Measurements from ENCODE around the gene LRRK2. TPM values are rescaled to one million over a fixed set of nuclear protein-coding genes. Genes with fewer than 3 reads are reported as not detected.
"Not testable (repeated sequence)": the region's sequence is repeated elsewhere in the genome, so short reads cannot be mapped to it uniquely, and the experiment has no call there.

The LRRK2 gene
- polyA plus RNA-seq, 3 donors: 4.4 to 10.0 (median 5.1) TPM

- 69 to 91% (median 90%) methylated on average over 3 of the region's 3 CpGs for WGBS, 3 donors
Measured at GRCh38 chr12:40236357-40236850, 11.6 kb downstream of the LRRK2 start.

GRCh38 chr12:40238266-40238902, 13.6 kb downstream of the LRRK2 start:
- 55 to 72% (median 71%) methylated on average over 1 of the region's 1 CpG for WGBS, 3 donors
- no peak overlapping the region for H3K27ac ChIP-seq (ENCODE audit: low read depth, low read length)

More at GRCh38 chr12:40236357-40236850, 11.6 kb downstream of the LRRK2 start:
- no peak overlapping the region for H3K27ac ChIP-seq (ENCODE audit: low read depth, low read length)

- no peak overlapping the region for H3K27ac ChIP-seq (ENCODE audit: low read depth, low read length)
- WGBS, 3 donors: 87 to 96% (median 94%) methylated on average over 5 of the region's 5 CpGs
Measured at GRCh38 chr12:40238979-40239378, 14.2 kb downstream of the LRRK2 start.

GRCh38 chr12:40240779-40241178, 16.0 kb downstream of the LRRK2 start:
- WGBS, 3 donors: 96 to 98% (median 97%) methylated on average over 4 of the region's 4 CpGs
- no peak overlapping the region for H3K27ac ChIP-seq (ENCODE audit: low read depth, low read length)

- WGBS, 3 donors: 63 to 78% (median 74%) methylated on average over 1 of the region's 1 CpG
- no peak overlapping the region for H3K27ac ChIP-seq (ENCODE audit: low read depth, low read length)
Measured at GRCh38 chr12:40241741-40242140, 16.9 kb downstream of the LRRK2 start.

- 86 to 90% (median 89%) methylated on average over 5 of the region's 5 CpGs for WGBS, 3 donors
Measured at GRCh38 chr12:40244526-40245156, 19.8 kb downstream of the LRRK2 start.

GRCh38 chr12:40248034-40248433, 23.2 kb downstream of the LRRK2 start:
- H3K27ac ChIP-seq (ENCODE audit: low read depth, low read length): no peak overlapping the region
- 69 to 85% (median 81%) methylated on average over 1 of the region's 1 CpG for WGBS, 3 donors

More at GRCh38 chr12:40244526-40245156, 19.8 kb downstream of the LRRK2 start:
- H3K27ac ChIP-seq (ENCODE audit: low read depth, low read length): not testable (repeated sequence)

- 84 to 87% (median 85%) methylated on average over 4 of the region's 4 CpGs for WGBS, 3 donors
- H3K27ac ChIP-seq (ENCODE audit: low read depth, low read length): no peak overlapping the region
Measured at GRCh38 chr12:40248585-40249297, 23.9 kb downstream of the LRRK2 start.

- not testable (repeated sequence) for H3K27ac ChIP-seq (ENCODE audit: low read depth, low read length)
- 82 to 95% (median 95%) methylated on average over 3 of the region's 3 CpGs for WGBS, 3 donors
Measured at GRCh38 chr12:40250652-40251051, 25.9 kb downstream of the LRRK2 start.

- no peak overlapping the region for H3K27ac ChIP-seq (ENCODE audit: low read depth, low read length)
- WGBS, 3 donors: 63 to 76% (median 63%) methylated on average over 1 of the region's 1 CpG
Measured at GRCh38 chr12:40253936-40254335, 29.1 kb downstream of the LRRK2 start.

GRCh38 chr12:40254455-40255085, 29.8 kb downstream of the LRRK2 start:
- WGBS, 3 donors: 86 to 89% (median 89%) methylated on average over 5 of the region's 5 CpGs

GRCh38 chr12:40258371-40258770, 33.6 kb downstream of the LRRK2 start:
- H3K27ac ChIP-seq (ENCODE audit: low read depth, low read length): no peak overlapping the region
- WGBS, 3 donors: 88 to 95% (median 90%) methylated on average over 7 of the region's 7 CpGs

More at GRCh38 chr12:40254455-40255085, 29.8 kb downstream of the LRRK2 start:
- no peak overlapping the region for H3K27ac ChIP-seq (ENCODE audit: low read depth, low read length)

GRCh38 chr12:40261937-40262336, 37.1 kb downstream of the LRRK2 start:
- H3K27ac ChIP-seq (ENCODE audit: low read depth, low read length): no peak overlapping the region

- WGBS, 3 donors: 75 to 78% (median 77%) methylated on average over 1 of the region's 1 CpG
Measured at GRCh38 chr12:40262657-40263056, 37.9 kb downstream of the LRRK2 start.

GRCh38 chr12:40263616-40264409, 39.0 kb downstream of the LRRK2 start:
- H3K27ac ChIP-seq (ENCODE audit: low read depth, low read length): no peak overlapping the region
- WGBS, 3 donors: 52 to 76% (median 62%) methylated on average over 4 of the region's 4 CpGs

More at GRCh38 chr12:40262657-40263056, 37.9 kb downstream of the LRRK2 start:
- no peak overlapping the region for H3K27ac ChIP-seq (ENCODE audit: low read depth, low read length)

- 31 to 80% (median 77%) methylated on average over 6 of the region's 6 CpGs for WGBS, 3 donors
- H3K27ac ChIP-seq (ENCODE audit: low read depth, low read length): no peak overlapping the region
Measured at GRCh38 chr12:40271981-40272664, 47.3 kb downstream of the LRRK2 start.

GRCh38 chr12:40281791-40282364, 57.1 kb downstream of the LRRK2 start:
- WGBS, 3 donors: 90 to 100% (median 93%) methylated on average over 1 of the region's 1 CpG
- no peak overlapping the region for H3K27ac ChIP-seq (ENCODE audit: low read depth, low read length)
